ENCODE measurements around the gene ADARB2. TPM values are rescaled to one million over a fixed set of nuclear protein-coding genes. Genes with fewer than 3 reads are reported as not detected.
"Not testable (repeated sequence)": the region's sequence is repeated elsewhere in the genome, so short reads cannot be mapped to it uniquely, and the experiment has no call there.

Gene ADARB2
- polyA plus RNA-seq, 1 donor = 0.16 TPM

- no peak for DNase-seq (ENCODE audit: low read depth)
Observed at GRCh38 chr10:1358860-1359625, 378.3 kb downstream of the ADARB2 start.

DNA sequence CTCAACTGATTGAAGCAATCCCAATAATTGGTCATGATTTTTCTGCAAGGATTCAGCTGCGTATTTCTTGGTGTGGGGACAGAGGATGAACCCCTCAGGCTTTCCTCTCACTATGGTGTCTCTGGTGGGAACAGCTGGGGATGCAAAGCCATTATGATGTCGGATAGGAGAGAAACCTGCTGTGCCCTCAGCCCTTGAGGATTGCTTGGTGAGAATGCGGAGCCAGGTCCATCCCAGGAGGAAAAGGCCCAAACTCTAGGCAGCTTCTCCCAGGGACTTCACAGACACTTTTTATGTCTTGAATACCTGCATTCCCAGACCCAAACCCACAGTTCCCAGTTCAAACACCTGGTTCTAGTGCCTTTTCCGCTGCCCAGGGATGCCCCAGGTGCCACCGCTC, 379.2 kb downstream of the ADARB2 start:
- no peak for DNase-seq (ENCODE audit: low read depth)

DNA sequence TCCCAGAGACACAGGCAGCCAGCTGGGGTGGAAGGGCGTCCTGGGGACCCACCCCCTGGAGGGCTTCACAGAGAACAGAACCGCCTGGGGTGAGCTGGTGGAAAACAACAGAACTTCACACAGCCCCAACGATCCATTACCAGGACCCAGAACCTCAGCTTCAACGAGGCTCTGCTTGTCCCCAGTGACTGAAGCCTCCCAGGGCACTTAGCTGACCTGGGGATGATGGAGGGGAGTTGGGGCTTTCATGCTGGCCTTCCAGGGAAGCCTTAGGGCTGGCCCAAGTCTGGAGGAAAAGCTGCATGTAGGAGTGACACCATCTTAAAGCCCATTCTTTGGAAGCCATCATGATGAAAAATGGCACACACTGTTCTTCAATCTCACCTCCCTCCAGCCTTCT, 381.0 kb downstream of the ADARB2 start:
- DNase-seq (ENCODE audit: low read depth) = no peak

DNA sequence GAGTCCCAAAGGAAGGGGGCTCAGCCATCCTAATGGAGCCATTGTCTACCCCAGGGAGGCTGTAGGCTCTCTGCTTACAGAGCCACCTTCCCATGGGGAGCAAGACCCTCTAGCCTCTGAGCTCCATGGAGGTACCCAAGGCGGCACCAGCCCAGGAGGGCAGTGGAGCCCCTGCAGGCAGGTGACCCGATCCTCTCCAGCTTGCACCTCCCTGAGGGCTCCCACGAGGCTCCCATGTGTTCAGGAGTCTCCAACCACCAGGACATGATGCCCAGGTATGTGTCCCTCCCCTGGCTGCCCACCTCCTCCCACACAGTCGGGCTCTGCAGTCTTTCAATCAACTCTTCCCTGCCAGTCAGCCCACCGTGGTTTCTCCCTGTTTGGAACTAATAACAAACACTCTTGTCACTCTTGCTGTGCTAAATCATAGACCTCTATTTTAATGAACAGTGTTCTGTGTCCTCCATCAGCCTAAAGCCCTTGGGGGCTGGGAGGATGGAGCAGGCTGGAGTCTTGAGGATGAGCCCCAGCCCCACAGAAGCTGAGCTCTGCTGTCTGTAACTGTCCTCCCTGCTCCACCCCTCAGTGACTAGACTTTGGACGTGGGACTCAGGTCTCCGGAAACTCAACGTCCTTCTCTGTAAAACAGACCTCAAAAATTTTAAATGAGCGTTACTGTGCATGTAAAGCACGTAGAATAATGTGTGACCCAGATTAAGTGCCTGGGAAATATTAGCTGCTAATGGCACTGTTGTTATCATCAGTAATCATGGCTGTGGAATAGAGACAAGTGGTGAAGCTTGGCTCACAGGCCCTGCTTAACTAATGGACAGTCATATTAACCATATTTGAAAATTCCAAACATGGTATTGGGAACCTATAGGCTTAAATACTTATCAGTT, 382.3 kb downstream of the ADARB2 start:
- DNase-seq (ENCODE audit: low read depth) = no peak

DNA sequence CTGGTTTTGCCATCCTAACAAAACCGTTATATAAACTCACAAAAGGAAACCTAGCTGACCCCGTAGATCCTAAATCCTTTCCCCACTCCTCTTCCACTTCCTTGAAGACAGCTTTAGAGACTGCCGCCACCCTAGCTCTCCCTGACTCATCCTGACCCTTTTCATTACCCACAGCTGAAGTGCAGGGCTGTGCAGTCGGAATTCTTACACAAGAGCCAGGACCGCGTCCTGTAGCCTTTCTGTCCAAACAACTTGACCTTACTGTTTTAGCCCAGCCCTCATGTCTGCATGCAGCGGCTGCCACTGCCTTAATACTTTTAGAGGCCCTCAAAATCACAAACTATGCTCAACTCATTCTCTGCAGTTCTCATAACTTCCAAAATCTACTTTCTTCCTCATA, 385.0 kb downstream of the ADARB2 start:
- DNase-seq (ENCODE audit: low read depth) = not testable (repeated sequence)

DNA sequence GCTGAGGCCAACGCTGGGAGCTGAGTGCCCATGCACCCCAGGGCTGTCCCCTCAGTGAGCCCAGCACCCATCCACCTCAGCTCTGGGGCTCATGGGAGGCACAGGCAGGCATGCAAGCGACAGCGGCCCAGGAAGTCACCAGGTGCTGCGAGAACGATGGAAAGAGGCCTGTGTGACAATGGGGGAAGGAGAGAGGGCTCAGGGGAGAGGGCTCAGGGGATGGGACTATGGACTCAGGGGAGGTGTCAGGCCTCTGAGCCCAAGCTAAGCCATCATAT, 388.6 kb downstream of the ADARB2 start:
- no peak for DNase-seq (ENCODE audit: low read depth)

DNA sequence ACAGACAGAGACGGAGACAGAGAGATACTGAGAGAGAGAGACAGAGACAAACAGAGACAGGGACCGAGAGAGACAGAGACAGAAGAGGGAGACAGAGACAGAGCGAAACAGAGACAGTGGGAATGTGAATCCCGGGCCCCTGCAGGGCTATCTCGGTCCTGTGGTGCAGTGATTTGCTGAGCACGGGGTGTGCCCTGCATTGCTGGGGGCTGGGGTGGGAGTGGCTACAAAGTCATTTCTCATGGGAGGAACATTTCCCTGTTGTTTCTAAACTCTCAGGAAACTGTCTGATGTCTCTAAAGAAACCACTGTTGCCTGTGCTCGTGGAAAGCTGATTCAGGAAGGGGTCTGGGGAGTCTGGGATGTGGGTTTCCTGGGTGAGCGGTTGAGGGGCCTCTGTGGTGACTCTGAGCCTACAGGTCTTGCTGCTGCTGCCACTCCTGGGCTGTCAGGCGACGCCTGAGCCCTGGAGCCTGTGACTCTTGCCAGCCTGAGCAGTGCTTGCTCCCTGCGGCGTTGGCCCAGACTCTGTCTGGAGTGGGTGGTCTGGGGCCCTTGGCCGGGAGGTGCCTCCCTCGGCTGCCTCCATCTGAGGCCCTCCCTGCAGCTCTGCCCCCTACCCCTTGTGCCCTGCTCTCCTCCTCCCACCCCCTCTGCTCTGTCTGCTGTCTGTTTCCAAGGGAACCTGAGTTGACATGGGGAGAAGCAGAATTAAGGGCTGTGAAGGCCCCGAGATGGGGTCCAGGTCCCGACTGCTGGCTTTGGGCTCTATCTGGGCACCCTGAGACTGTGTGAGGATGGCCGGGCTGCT, 389.2 kb downstream of the ADARB2 start:
- no peak for DNase-seq (ENCODE audit: low read depth)

DNA sequence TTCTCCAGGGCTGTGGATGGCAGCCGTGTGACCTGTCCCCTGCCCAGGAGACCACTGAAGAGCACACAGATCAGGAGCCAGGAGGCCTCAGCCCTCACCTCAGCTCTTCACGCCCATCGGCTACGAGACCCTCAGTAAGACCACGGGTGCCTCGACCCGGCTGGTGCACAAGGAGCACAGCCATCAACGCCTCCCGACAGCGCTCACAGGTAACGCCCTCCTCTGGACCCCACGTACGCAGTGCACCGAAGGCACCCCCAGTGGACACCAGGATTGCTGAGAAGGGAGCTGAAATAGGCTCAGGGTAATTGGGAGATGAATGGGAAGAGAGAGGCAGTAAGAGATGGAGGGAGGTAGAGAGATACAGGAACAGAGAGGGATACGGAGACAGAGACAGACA, 389.8 kb downstream of the ADARB2 start:
- DNase-seq (ENCODE audit: low read depth) = no peak

GRCh38 chr10:1346201-1346600, 391.1 kb downstream of the ADARB2 start:
- no peak for DNase-seq (ENCODE audit: low read depth)

GRCh38 chr10:1345368-1345767, 392.0 kb downstream of the ADARB2 start:
- no peak for DNase-seq (ENCODE audit: low read depth)

- no peak for DNase-seq (ENCODE audit: low read depth)
Observed at GRCh38 chr10:1344846-1345245, 392.5 kb downstream of the ADARB2 start.

- DNase-seq (ENCODE audit: low read depth) = no peak
Observed at GRCh38 chr10:1344408-1344807, 392.9 kb downstream of the ADARB2 start.

- no peak for DNase-seq (ENCODE audit: low read depth)
Observed at GRCh38 chr10:1343176-1343575, 394.1 kb downstream of the ADARB2 start.

- not testable (repeated sequence) for DNase-seq (ENCODE audit: low read depth)
Observed at GRCh38 chr10:1341052-1341451, 396.3 kb downstream of the ADARB2 start.

DNA sequence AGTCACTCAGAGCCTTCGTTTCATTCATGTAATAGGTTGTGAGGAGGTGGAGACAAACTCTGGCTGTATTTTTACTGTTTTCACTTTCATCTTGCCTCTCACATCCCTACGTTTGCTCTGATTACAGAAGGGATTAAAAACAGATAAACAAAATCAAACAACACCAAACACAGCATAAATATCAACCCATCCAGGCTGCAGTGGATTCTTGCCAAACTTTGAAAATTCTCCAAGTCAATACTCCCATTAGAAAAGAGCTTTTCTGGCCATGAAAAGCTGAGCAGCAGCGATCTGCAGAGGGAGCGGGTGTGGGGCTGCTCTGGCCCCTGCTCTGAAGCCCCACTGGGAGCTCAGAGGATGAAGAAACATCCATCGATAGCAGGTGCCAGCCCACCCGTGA, 397.9 kb downstream of the ADARB2 start:
- DNase-seq (ENCODE audit: low read depth) = no peak

DNA sequence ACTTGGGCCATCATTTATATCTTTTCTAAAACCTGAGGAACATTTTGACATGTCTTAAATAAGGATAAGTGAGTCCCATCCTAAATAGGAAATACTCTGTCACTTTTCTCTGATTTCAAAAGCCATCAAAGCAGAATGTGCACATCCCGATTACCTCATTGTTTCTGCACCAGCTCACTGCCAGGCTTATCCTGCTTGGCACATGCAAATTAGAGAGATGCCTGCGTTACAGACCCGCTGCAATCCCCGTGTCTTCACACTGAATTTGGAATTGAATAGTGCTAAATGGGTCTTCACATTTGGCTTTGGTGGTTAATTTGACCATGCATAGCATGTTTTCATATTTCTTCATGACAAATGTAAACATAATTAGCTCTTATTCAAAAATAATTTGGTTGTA, 401.7 kb downstream of the ADARB2 start:
- no peak for DNase-seq (ENCODE audit: low read depth)

GRCh38 chr10:1333981-1334380, 403.3 kb downstream of the ADARB2 start:
- DNase-seq (ENCODE audit: low read depth) = no peak

DNA sequence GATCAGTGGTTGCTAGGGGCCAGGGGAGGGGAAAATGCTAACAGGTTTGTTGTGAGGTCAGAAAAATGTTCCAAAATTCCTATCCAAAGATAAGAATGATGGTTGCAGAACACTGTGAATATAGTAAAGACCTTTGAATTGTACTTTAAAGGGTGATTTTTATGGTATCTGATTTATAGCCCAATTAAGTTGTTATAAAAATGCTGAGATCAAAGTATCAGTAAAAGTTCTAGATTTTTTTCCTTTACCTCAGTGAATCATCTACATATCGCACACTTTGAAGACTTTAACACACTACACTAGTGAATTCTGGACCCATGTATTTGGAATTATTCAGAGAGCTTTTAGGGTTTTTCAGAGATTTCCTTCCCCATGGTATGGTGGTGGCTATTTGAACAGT, 405.8 kb downstream of the ADARB2 start:
- no peak for DNase-seq (ENCODE audit: low read depth)

GRCh38 chr10:1329622-1330021, 407.7 kb downstream of the ADARB2 start:
- DNase-seq (ENCODE audit: low read depth) = no peak

GRCh38 chr10:1328981-1329614, 408.2 kb downstream of the ADARB2 start:
- no peak for DNase-seq (ENCODE audit: low read depth)

GRCh38 chr10:1328161-1328823, 409.0 kb downstream of the ADARB2 start:
- no peak for DNase-seq (ENCODE audit: low read depth)
